ENCODE results near the gene SERPINB8. TPM values are rescaled to one million over a fixed set of nuclear protein-coding genes. Genes with fewer than 3 reads are reported as not detected.

SERPINB8 gene
- total RNA-seq, 4 donors from 2014 or later, result 10.9 to 29.4 (median 17.9) TPM

DNA sequence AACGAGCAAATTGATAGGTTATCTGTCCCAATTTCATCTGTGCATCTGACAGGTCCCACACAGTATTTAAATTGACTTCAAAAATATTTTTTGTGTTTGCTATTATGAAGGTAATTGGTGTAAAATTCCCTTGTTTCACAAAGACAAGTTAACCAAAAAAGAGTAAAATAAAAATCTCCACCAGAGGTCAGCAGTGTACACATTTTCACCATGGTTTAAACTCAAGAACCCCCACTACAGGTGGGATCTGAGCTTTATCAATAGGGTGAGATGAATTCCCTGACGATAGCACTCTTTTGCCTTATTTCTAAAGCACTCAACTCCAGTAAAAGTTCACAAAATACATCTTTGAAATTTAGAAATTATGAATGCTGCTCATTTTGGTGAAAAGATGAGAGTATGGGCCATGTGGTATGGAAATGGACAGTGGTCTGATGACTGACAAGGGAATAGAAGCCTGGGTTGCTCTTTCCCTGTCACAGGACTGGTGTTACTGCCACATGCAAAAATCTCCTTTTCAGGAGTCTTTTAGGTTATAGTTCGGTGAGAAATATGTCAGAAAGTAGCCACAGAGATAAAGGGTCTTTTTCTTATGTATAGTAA lies 68.0 kb downstream of the SERPINB8 start:
- Histone ChIP-seq H3K9me3 (peaks cover 0 to 8% (median 0%) of the 10 kb centered on the region in 4 donors), H3K27me3 (no peaks in the 10 kb centered on the region), H3K27ac (no peak overlapping the region), H3K4me3 (no peak overlapping the region), H3K4me1 (no peaks in the 10 kb centered on the region), H3K36me3 (no peaks in the 10 kb centered on the region)
- TF ChIP-seq POLR2A (IDR thresholded peaks at IDR 0.05), result no peak
- TF ChIP-seq, protein P1, sequence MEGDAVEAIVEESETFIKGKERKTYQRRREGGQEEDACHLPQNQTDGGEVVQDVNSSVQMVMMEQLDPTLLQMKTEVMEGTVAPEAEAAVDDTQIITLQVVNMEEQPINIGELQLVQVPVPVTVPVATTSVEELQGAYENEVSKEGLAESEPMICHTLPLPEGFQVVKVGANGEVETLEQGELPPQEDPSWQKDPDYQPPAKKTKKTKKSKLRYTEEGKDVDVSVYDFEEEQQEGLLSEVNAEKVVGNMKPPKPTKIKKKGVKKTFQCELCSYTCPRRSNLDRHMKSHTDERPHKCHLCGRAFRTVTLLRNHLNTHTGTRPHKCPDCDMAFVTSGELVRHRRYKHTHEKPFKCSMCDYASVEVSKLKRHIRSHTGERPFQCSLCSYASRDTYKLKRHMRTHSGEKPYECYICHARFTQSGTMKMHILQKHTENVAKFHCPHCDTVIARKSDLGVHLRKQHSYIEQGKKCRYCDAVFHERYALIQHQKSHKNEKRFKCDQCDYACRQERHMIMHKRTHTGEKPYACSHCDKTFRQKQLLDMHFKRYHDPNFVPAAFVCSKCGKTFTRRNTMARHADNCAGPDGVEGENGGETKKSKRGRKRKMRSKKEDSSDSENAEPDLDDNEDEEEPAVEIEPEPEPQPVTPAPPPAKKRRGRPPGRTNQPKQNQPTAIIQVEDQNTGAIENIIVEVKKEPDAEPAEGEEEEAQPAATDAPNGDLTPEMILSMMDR (IDR thresholded peaks at IDR 0.05), result peak; percentile 30 to 52 (median 44)
- no peak for TF ChIP-seq EP300 (IDR thresholded peaks at IDR 0.05)
- WGBS, 2 donors, result 19 to 24% methylated on average over 3 of the region's 3 CpGs
- no peak for DNase-seq (ENCODE audit: low spot score in 2 of 2)

Other genes with a start within 250 kb of the SERPINB8 start
- not detected for gene SERPINB7, start 194.7 kb upstream of the SERPINB8 start, total RNA-seq
- gene SERPINB2, start 82.4 kb upstream of the SERPINB8 start, total RNA-seq, result not detected
- gene SERPINB10, start 62.1 kb upstream of the SERPINB8 start, total RNA-seq, result under 1 TPM in 1 of 4 donors, not detected in 3; 0.22 TPM
- under 1 TPM in 2 of 4 donors, not detected in 2; 0.63 to 0.87 TPM for gene HMSD, start 20.8 kb upstream of the SERPINB8 start, total RNA-seq
- not detected for gene LINC00305, start 179.0 kb downstream of the SERPINB8 start, total RNA-seq

Data from tibial nerve (tissue), 4 donors.